Prostate gland (tissue), 2 donors: ENCODE measurements around the gene ANKRD66.

ENCODE experiments used
- POLR2A ChIP-seq: fragments of 450-650 bp; IDR thresholded peaks from one replicate; pipeline ENCODE4 v1.6.1; 2016; ENCODE audit warnings: antibody characterized with exemption, mild to moderate bottlenecking
- TF ChIP-seq, protein P1 (sequence below), 4 experiments: fragments of 200-600 bp in 2 of 4; fragments of 450-650 bp in 2 of 4; sonication (generic) in 2 of 4; IDR thresholded peaks; 1 replicate in 3 of 4; 2 replicates in 1 of 4; pipeline ENCODE4 v1.5.1; 2016 to 2019; ENCODE audit warnings: antibody characterized with exemption in 4 of 4, mild to moderate bottlenecking in 2 of 4, moderate library complexity in 2 of 4

DNA sequence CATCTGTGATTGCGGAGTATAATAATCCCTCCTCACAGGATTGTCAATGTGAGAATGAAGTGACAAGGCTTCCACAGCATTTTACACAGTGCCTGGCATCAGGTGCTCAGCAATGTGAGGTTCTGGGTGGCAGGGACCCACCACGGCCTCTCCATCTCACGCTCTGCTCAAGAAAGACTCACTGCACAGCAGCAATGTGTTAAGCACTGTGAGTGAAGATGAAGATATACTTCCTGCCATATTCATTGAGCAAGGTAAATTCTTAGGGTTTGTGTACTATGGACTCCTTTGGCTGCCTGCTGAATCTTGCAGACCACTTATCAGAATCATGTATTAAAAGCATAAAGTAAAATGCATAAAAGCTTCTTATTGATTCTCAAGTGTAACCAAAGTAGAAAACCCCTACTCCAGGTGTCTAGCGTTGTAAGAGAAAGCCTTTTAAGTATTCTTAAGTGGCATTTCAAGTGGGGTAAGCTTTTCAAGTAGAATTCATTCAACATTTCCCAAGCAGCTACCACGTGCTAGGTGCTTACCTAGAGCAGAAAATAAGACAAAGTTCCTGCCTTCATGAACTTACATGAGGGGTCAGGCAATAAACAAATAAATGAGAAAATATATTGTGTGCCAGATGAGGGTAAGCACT is 29.5 kb downstream of the ANKRD66 start:
- TF ChIP-seq, protein P1, sequence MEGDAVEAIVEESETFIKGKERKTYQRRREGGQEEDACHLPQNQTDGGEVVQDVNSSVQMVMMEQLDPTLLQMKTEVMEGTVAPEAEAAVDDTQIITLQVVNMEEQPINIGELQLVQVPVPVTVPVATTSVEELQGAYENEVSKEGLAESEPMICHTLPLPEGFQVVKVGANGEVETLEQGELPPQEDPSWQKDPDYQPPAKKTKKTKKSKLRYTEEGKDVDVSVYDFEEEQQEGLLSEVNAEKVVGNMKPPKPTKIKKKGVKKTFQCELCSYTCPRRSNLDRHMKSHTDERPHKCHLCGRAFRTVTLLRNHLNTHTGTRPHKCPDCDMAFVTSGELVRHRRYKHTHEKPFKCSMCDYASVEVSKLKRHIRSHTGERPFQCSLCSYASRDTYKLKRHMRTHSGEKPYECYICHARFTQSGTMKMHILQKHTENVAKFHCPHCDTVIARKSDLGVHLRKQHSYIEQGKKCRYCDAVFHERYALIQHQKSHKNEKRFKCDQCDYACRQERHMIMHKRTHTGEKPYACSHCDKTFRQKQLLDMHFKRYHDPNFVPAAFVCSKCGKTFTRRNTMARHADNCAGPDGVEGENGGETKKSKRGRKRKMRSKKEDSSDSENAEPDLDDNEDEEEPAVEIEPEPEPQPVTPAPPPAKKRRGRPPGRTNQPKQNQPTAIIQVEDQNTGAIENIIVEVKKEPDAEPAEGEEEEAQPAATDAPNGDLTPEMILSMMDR (IDR thresholded peaks at IDR 0.05) = no peak
- no peak for TF ChIP-seq POLR2A
